C4-2B (cell line): ENCODE measurements around the gene ANKRD55.

Source experiments
- CTCF ChIP-seq: fragments of 450-650 bp; conservative IDR thresholded peaks from 2 replicates; pipeline ENCODE4 v1.5.1; 2017; ENCODE audit warnings: mild to moderate bottlenecking
- ZFX ChIP-seq: fragments of 450-650 bp; IDR thresholded peaks from 2 replicates; pipeline ENCODE4 v1.6.1; 2017

GRCh38 chr5:56066931-56067450 lies 166.1 kb downstream of the ANKRD55 start:
- TF ChIP-seq CTCF (no peak), ZFX (no peak)
